ENCODE measurements around the gene ZC3H12D. TPM values are rescaled to one million over a fixed set of nuclear protein-coding genes. Genes with fewer than 3 reads are reported as not detected.
A peak's percentile ranks its signal among the peaks of the same experiment; 100 is the strongest.

ZC3H12D gene
- total RNA-seq, 2 experiments from 2014 or later, result 25.3 to 37.5 TPM

GRCh38 chr6:149425754-149426153 lies 59.1 kb downstream of the ZC3H12D start:
- H3K4me3 Mint-ChIP-seq, result no peak overlapping the region
- no peaks in the 10 kb centered on the region for H3K36me3 Mint-ChIP-seq
- no peaks in the 10 kb centered on the region for H3K9me3 Mint-ChIP-seq (ENCODE audit: low read depth)
- H3K27ac Mint-ChIP-seq, result no peak overlapping the region
- peaks cover 11% of the 10 kb centered on the region for H3K4me1 Mint-ChIP-seq
- CTCF ChIA-PET, result interaction anchor here (1.2 to 1.4 kb wide), 3 partner anchors 103 to 401 kb away, joined by 3 to 6 read pairs (median 4); no protein-coding TSS in a partner anchor
- H3K27me3 Mint-ChIP-seq, result no peaks in the 10 kb centered on the region
- ATAC-seq (no peak), DNase-seq (no peak)

GRCh38 chr6:149425224-149425623 lies 59.6 kb downstream of the ZC3H12D start:
- no peak for ATAC-seq
- no peak overlapping the region for H3K4me3 Mint-ChIP-seq
- H3K9me3 Mint-ChIP-seq (ENCODE audit: low read depth), result no peaks in the 10 kb centered on the region
- H3K27me3 Mint-ChIP-seq, result no peaks in the 10 kb centered on the region
- DNase-seq, result no peak
- no peaks in the 10 kb centered on the region for H3K36me3 Mint-ChIP-seq
- no peak overlapping the region for H3K27ac Mint-ChIP-seq
- CTCF ChIA-PET, result interaction anchor here (1.3 to 2.3 kb wide), 2 partner anchors 7 to 103 kb away, joined by 4 to 8 read pairs; no protein-coding TSS in a partner anchor
- H3K4me1 Mint-ChIP-seq, result peaks cover 16% of the 10 kb centered on the region

- CTCF ChIA-PET, result interaction anchor here (1.0 to 2.3 kb wide), 2 partner anchors 8 to 396 kb away, joined by 5 to 8 read pairs; no protein-coding TSS in a partner anchor
- Mint-ChIP-seq H3K27ac (no peak overlapping the region), H3K9me3 (ENCODE audit: low read depth) (no peaks in the 10 kb centered on the region), H3K4me1 (peaks cover 20% of the 10 kb centered on the region), H3K36me3 (no peaks in the 10 kb centered on the region), H3K27me3 (no peaks in the 10 kb centered on the region), H3K4me3 (no peak overlapping the region)
- no peak for ATAC-seq
- DNase-seq, result no peak
Measured at GRCh38 chr6:149423964-149424440, 60.8 kb downstream of the ZC3H12D start.

- DNase-seq (no peak), ATAC-seq (no peak)
- Mint-ChIP-seq H3K27me3 (no peaks in the 10 kb centered on the region), H3K27ac (no peak overlapping the region), H3K9me3 (ENCODE audit: low read depth) (no peaks in the 10 kb centered on the region), H3K4me1 (peaks cover 23% of the 10 kb centered on the region), H3K4me3 (no peak overlapping the region), H3K36me3 (no peaks in the 10 kb centered on the region)
- CTCF ChIA-PET, result interaction anchor here (4.2 kb wide), 1 partner anchor 9 kb away, joined by 29 read pairs; no protein-coding TSS in a partner anchor
Measured at GRCh38 chr6:149422581-149422980, 62.2 kb downstream of the ZC3H12D start.

- no peak for DNase-seq
- Mint-ChIP-seq H3K36me3 (peaks cover under 1% of the 10 kb centered on the region), H3K9me3 (ENCODE audit: low read depth) (peaks cover 2% of the 10 kb centered on the region), H3K4me3 (no peak overlapping the region), H3K27me3 (no peaks in the 10 kb centered on the region), H3K27ac (no peak overlapping the region), H3K4me1 (peaks cover 27% of the 10 kb centered on the region)
- no peak for ATAC-seq
- CTCF ChIA-PET, result interaction anchor here (0.9 to 4.2 kb wide), 6 partner anchors 9 to 394 kb away, joined by 3 to 29 read pairs (median 3); no protein-coding TSS in a partner anchor
Measured at GRCh38 chr6:149421132-149421531, 63.7 kb downstream of the ZC3H12D start.

- DNase-seq (no peak), ATAC-seq (no peak)
- CTCF ChIA-PET, result interaction anchor here (0.9 to 4.2 kb wide), 6 partner anchors 8 to 360 kb away, joined by 3 to 29 read pairs (median 3); no protein-coding TSS in a partner anchor
- peaks cover 2% of the 10 kb centered on the region for H3K9me3 Mint-ChIP-seq (ENCODE audit: low read depth)
- peaks cover 27% of the 10 kb centered on the region for H3K4me1 Mint-ChIP-seq
- H3K27ac Mint-ChIP-seq, result no peak overlapping the region
- no peak overlapping the region for H3K4me3 Mint-ChIP-seq
- no peaks in the 10 kb centered on the region for H3K27me3 Mint-ChIP-seq
- H3K36me3 Mint-ChIP-seq, result peaks cover 9% of the 10 kb centered on the region
Measured at GRCh38 chr6:149419696-149420404, 65.0 kb downstream of the ZC3H12D start.

- no peak for ATAC-seq
- H3K27me3 Mint-ChIP-seq, result no peaks in the 10 kb centered on the region
- peaks cover 2% of the 10 kb centered on the region for H3K9me3 Mint-ChIP-seq (ENCODE audit: low read depth)
- peaks cover 15% of the 10 kb centered on the region for H3K4me1 Mint-ChIP-seq
- DNase-seq, result no peak
- H3K27ac Mint-ChIP-seq, result peak overlapping the region; percentile 23
- H3K36me3 Mint-ChIP-seq, result peaks cover 46% of the 10 kb centered on the region
- no peak overlapping the region for H3K4me3 Mint-ChIP-seq
- CTCF ChIA-PET, result interaction anchor here (1.3 to 1.5 kb wide), 3 partner anchors 13 to 160 kb away, joined by 3 read pairs; no protein-coding TSS in a partner anchor
Measured at GRCh38 chr6:149414821-149415220, 70.0 kb downstream of the ZC3H12D start.

GRCh38 chr6:149414009-149414408 lies 70.8 kb downstream of the ZC3H12D start:
- peaks cover 2% of the 10 kb centered on the region for H3K9me3 Mint-ChIP-seq (ENCODE audit: low read depth)
- CTCF ChIA-PET, result interaction anchor here (1.4 to 1.5 kb wide), 2 partner anchors 13 to 159 kb away, joined by 3 read pairs; no protein-coding TSS in a partner anchor
- peaks cover 10% of the 10 kb centered on the region for H3K4me1 Mint-ChIP-seq
- no peak overlapping the region for H3K4me3 Mint-ChIP-seq
- DNase-seq (no peak), ATAC-seq (no peak)
- H3K27ac Mint-ChIP-seq, result no peak overlapping the region
- H3K27me3 Mint-ChIP-seq, result no peaks in the 10 kb centered on the region
- H3K36me3 Mint-ChIP-seq, result peaks cover 53% of the 10 kb centered on the region

- Mint-ChIP-seq H3K4me3 (no peak overlapping the region), H3K4me1 (peaks cover 8% of the 10 kb centered on the region), H3K27ac (no peak overlapping the region), H3K9me3 (ENCODE audit: low read depth) (no peaks in the 10 kb centered on the region), H3K36me3 (peaks cover 64% of the 10 kb centered on the region), H3K27me3 (no peaks in the 10 kb centered on the region)
- ATAC-seq (no peak), DNase-seq (no peak)
- CTCF ChIA-PET, result interaction anchor here (1.4 to 1.5 kb wide), 3 partner anchors 9 to 21 kb away, joined by 3 to 5 read pairs (median 4); no protein-coding TSS in a partner anchor
Measured at GRCh38 chr6:149410557-149410956, 74.3 kb downstream of the ZC3H12D start.

- Mint-ChIP-seq H3K4me3 (no peak overlapping the region), H3K27ac (no peak overlapping the region), H3K27me3 (no peaks in the 10 kb centered on the region), H3K9me3 (ENCODE audit: low read depth) (no peaks in the 10 kb centered on the region), H3K4me1 (peaks cover 17% of the 10 kb centered on the region), H3K36me3 (peaks cover 67% of the 10 kb centered on the region)
- DNase-seq (no peak), ATAC-seq (no peak)
- CTCF ChIA-PET, result interaction anchor here (1.0 to 1.5 kb wide), 4 partner anchors 10 to 381 kb away, joined by 3 to 5 read pairs (median 4); no protein-coding TSS in a partner anchor
Measured at GRCh38 chr6:149409617-149410016, 75.2 kb downstream of the ZC3H12D start.

- CTCF ChIA-PET, result interaction anchor here (1.2 kb wide), 1 partner anchor 26 kb away, joined by 3 read pairs; no protein-coding TSS in a partner anchor
- ATAC-seq (peak; percentile 20), DNase-seq (no peak)
- Mint-ChIP-seq H3K27ac (peak overlapping the region; percentile 54), H3K36me3 (peaks cover 75% of the 10 kb centered on the region), H3K4me1 (peaks cover 25% of the 10 kb centered on the region), H3K27me3 (no peaks in the 10 kb centered on the region), H3K4me3 (no peak overlapping the region), H3K9me3 (ENCODE audit: low read depth) (no peaks in the 10 kb centered on the region)
Measured at GRCh38 chr6:149405823-149406765, 78.7 kb downstream of the ZC3H12D start.

- peaks cover 73% of the 10 kb centered on the region for H3K36me3 Mint-ChIP-seq
- ATAC-seq (no peak), DNase-seq (no peak)
- H3K27ac Mint-ChIP-seq, result no peak overlapping the region
- H3K4me1 Mint-ChIP-seq, result peaks cover 27% of the 10 kb centered on the region
- no peaks in the 10 kb centered on the region for H3K27me3 Mint-ChIP-seq
- CTCF ChIA-PET, result no interaction called here
- H3K9me3 Mint-ChIP-seq (ENCODE audit: low read depth), result no peaks in the 10 kb centered on the region
- H3K4me3 Mint-ChIP-seq, result no peak overlapping the region
Measured at GRCh38 chr6:149403534-149403933, 81.3 kb downstream of the ZC3H12D start.

GRCh38 chr6:149400050-149400449 lies 84.8 kb downstream of the ZC3H12D start, which contains the start of gene SUMO4:
TSS of gene SUMO4 (plus strand) at chr6:149400262. CDS start at chr6:149400392, 130 bp downstream.
- peaks cover 31% of the 10 kb centered on the region for H3K4me1 Mint-ChIP-seq

More at GRCh38 chr6:149400050-149400449, 84.8 kb downstream of the ZC3H12D start, which contains the start of gene SUMO4:
- DNase-seq (no peak), ATAC-seq (no peak)
- Mint-ChIP-seq H3K36me3 (peaks cover 80% of the 10 kb centered on the region), H3K27me3 (no peaks in the 10 kb centered on the region), H3K9me3 (ENCODE audit: low read depth) (no peaks in the 10 kb centered on the region), H3K4me3 (no peak within 1 kb of the TSS), H3K27ac (no peak within 1 kb of the TSS)
- CTCF ChIA-PET, result interaction anchor here (1.3 kb wide), 1 partner anchor 32 kb away, joined by 3 read pairs; no protein-coding TSS in a partner anchor

All from activated CD8-positive, alpha-beta memory T cell treated with anti-CD3 and anti-CD28 coated beads, Interleukin-2, amount 10 ng/mL, durations not matched to agents 7 days and 5 days (primary cell).